GOT3 (cell line): ENCODE measurements around the gene BBS12.

ENCODE experiments used
- DNase-seq: peaks from one replicate; lab custom pipeline; 2025; ENCODE audit warnings: mixed read lengths; lab: John Stamatoyannopoulos, UW

BBS12 gene

GRCh38 chr4:122715221-122715620 is 17.3 kb upstream of the BBS12 start:
- DNase-seq, result no peak

GRCh38 chr4:122716825-122717448 is 15.6 kb upstream of the BBS12 start:
- DNase-seq, result no peak

DNA sequence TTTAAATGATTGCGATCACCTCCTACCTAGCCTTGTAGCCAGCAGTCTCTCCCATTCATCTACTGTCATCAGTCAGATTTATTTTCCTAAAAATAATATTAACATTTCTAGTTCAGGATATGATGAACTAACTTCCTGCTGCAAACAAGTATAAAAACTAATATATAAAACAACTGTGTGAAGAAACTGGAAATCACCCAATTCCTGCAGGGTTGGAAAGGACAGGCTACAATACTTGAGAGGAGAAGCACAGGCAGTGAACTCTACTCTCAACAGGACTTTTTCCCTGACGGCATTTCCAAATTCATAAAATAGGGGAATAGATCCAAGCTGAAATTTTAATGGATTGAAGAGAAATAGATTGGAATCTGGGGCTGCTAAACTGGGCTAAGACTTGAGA is 14.2 kb upstream of the BBS12 start:
- DNase-seq, result no peak

- DNase-seq, result no peak
Observed at GRCh38 chr4:122722256-122722655, 10.2 kb upstream of the BBS12 start.

DNA sequence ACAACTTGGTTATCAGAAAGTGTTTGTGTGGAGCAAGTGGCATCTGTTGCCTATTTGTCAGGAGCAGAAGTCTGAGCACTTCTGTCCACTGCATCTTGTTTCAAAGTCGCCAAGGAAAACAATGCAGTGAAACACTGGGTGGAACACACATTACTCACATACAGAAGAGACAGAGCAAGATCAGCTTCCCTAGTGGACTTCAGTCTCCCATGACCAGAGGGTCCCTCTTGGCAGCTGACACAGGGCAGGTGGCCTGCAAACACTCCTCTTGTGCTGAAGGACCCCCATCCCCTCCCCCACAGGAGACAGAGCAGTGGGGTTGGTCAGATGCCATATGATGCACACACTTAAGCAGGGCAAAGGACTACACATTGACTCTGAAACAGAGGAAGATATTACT is 3.6 kb upstream of the BBS12 start:
- DNase-seq, result no peak

GRCh38 chr4:122731676-122732075 is 828 bp upstream of the BBS12 start:
- no peak for DNase-seq

DNA sequence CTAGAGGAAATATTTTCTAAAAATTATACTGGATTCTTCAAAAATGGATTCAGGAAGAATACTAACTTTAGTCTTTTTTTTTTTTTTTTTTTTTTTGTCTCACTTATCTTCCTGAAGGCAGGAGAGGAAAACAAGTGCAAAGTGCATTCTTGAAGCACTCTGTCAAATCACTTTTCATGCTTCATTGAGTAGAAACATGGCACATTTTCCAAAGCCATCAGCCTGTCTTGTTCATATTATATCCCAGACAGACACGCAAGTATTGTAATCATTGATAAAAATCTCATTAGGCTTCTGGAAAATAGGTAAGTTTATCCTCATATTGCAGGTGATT is 1.2 kb downstream of the BBS12 start:
- DNase-seq, result no peak

GRCh38 chr4:122739174-122739573 is 6.7 kb downstream of the BBS12 start:
- DNase-seq, result no peak

- DNase-seq, result no peak
Observed at GRCh38 chr4:122742933-122743829, 10.7 kb downstream of the BBS12 start.

DNA sequence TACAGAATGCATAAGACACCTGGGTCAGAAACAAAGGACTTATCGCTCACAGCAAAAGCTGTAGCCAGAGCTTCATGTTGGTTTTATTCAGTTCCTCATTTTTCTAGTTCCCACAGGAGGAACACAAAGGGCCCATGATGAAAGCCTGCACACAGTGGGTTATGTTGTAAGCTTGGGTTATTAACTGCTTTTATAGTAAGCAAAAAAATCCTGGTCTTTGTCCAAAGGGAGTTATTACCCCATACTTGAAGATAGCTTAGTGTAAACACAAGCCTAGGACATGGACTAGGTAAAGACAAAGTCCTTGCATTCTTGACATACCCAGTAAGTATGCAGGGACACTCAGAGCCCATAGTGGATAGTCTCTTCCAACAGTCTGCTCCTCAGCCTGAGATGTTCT is 11.7 kb downstream of the BBS12 start:
- no peak for DNase-seq

DNA sequence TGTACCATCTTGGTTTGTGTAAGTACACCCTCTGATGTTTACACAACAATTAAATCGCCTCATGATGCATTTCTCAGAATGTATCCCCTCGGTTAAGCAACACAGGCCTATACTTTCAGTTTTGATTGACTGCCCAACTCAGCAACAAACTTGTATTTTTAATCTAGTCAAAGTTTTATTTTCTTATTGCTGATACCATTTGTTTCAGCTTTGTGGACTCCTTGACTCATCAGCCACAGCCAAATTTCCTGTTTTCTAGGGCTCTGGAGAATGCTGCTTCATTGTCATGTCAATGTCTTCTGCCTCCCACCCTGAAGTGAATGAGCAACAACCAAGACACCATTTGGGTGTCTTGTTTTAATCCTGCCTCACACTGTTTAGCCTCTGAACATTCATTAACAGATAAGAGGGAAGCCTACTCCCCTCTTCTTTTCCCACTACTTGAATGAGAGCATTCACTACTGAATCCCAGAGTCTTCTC is 14.0 kb downstream of the BBS12 start:
- DNase-seq, result no peak

DNA sequence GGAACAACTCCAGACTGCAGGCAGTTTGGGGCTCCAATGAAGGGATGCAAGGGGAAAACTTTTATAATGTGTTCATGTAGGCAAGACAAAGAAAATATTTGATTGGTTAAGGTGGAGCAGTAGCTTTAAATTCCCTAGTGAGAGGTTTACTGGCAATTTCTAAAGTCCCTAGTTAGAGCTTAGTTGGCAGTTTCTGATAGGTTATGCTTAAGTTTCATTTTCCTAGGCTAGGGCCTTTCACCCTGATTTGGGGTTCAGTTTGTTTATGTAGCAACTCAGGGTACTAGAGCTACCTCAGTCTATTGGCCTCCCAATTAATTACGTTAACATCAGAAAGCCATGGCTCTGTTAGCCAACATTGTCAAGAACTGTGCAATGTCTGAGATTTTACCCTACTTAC is 14.6 kb downstream of the BBS12 start:
- no peak for DNase-seq

DNA sequence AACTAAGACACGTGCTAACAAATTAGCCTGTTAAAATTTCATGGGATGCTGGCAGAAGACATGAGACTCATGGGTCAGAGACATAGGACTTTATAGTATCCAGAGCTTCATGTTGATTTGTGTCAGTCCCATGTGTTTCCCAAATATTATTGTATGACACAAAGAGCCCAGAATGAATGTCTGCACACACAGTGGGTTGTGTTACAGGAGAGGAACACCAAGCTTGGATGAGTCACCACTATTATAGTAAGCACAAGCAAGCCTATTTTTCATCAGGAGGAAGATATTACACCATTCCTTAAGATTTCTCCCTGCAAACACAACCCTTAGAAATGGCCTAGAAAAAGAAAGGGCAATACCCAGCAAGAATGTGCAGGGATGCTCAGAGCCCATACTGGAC is 15.4 kb downstream of the BBS12 start:
- DNase-seq, result no peak

- DNase-seq, result no peak
Observed at GRCh38 chr4:122749704-122750454, 17.4 kb downstream of the BBS12 start.

DNA sequence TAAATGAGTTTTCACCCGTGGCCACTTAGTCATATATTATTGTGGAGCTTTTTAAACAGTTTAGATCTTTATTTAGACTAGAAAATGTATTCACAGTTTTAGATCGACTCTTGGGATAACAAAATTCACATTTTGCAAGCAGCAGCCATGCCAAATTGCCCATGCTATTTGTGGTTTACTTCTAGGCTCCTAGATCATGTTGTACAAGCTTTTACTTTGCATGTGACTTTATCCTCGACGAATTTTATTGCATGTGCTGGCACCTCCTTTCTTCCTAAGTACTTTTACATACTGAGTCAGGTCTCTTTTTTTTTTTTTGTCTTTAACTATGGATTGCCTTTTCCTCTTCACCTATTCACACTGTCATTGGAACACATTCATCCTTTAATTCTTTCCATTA is 23.2 kb downstream of the BBS12 start:
- DNase-seq, result no peak

DNA sequence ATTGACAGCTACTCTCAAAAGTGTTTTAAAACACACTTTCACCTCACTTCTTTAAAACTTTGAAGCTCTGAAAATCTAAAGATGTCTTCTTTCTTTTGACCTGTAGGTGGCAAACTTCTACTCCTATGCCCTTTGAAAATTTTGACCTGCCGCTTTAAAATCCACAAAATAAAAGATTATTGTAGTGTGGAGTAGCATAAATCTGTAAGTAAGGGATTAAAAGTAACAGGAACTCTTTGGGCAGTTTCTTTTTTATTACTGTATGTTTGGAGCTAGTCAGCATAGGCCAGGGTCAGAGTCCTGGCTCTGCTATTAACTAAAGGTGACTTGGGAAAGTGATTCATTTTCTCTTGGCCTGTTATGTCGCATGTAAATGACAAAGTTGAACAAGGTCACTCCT is 25.5 kb downstream of the BBS12 start:
- no peak for DNase-seq

- no peak for DNase-seq
Observed at GRCh38 chr4:122759639-122760310, 27.3 kb downstream of the BBS12 start.

DNA sequence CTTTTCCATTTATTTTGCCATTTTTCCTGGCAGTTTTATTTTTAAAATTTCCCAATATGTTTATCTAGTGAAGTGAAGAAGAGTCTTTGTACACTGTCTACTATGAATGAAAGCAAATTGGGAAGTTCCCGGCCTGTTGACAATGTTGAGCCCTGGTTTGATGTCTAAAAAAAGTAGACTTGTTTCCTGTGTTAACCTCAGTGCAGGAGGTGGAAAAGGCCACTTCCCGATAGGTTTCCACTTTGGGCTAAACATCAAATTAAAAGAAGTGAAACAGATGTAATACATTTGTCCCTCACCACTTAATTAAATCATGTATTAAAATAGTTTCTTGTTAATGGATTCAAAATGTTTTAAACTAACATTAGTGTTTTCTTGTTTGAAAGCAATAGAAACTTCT is 30.0 kb downstream of the BBS12 start:
- no peak for DNase-seq

GRCh38 chr4:122762966-122763716 is 30.6 kb downstream of the BBS12 start:
- DNase-seq, result no peak

- DNase-seq, result no peak
Observed at GRCh38 chr4:122764071-122764820, 31.7 kb downstream of the BBS12 start.

GRCh38 chr4:122764821-122765215 is 32.3 kb downstream of the BBS12 start:
- no peak for DNase-seq
